ENCODE results near the gene CD74. TPM values are rescaled to one million over a fixed set of nuclear protein-coding genes. Genes with fewer than 3 reads are reported as not detected.
"Not testable (repeated sequence)": the region's sequence is repeated elsewhere in the genome, so short reads cannot be mapped to it uniquely, and the experiment has no call there.

The CD74 gene
- total RNA-seq, 1 donor from 2014 or later = 1,940 TPM

DNA sequence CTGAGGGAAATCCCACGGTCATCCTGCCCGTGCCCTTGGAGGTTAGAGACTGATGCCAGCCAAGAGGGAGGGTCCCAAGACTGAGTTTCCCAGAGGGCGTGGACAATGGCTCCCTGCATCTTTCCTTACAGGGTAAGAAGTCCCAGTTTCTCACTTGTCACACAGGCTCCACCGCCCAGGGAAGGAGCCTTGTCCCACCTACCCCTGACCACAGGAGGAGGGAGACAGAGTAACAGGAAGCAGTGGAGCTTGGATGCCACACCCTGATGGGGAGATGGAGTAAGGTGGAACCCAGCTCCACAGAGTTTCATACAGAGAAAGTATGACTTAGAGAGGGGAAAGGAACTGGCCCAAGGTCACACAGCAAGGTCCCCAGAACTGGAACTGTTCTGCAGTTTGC lies 9.4 kb upstream of the CD74 start:
- intact Hi-C loops (cut with DNase I) = no loop called here
- Histone ChIP-seq H3K4me1 (no peaks in the 10 kb centered on the region), H3K27me3 (no peaks in the 10 kb centered on the region), H3K9me3 (no peaks in the 10 kb centered on the region), H3K4me3 (no peak overlapping the region), H3K27ac (no peak overlapping the region), H3K36me3 (no peaks in the 10 kb centered on the region)
- DNase-seq (ENCODE audit: low spot score in 2 of 2) = no peak
- TF ChIP-seq, protein P1, sequence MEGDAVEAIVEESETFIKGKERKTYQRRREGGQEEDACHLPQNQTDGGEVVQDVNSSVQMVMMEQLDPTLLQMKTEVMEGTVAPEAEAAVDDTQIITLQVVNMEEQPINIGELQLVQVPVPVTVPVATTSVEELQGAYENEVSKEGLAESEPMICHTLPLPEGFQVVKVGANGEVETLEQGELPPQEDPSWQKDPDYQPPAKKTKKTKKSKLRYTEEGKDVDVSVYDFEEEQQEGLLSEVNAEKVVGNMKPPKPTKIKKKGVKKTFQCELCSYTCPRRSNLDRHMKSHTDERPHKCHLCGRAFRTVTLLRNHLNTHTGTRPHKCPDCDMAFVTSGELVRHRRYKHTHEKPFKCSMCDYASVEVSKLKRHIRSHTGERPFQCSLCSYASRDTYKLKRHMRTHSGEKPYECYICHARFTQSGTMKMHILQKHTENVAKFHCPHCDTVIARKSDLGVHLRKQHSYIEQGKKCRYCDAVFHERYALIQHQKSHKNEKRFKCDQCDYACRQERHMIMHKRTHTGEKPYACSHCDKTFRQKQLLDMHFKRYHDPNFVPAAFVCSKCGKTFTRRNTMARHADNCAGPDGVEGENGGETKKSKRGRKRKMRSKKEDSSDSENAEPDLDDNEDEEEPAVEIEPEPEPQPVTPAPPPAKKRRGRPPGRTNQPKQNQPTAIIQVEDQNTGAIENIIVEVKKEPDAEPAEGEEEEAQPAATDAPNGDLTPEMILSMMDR (IDR thresholded peaks at IDR 0.05) = no peak

DNA sequence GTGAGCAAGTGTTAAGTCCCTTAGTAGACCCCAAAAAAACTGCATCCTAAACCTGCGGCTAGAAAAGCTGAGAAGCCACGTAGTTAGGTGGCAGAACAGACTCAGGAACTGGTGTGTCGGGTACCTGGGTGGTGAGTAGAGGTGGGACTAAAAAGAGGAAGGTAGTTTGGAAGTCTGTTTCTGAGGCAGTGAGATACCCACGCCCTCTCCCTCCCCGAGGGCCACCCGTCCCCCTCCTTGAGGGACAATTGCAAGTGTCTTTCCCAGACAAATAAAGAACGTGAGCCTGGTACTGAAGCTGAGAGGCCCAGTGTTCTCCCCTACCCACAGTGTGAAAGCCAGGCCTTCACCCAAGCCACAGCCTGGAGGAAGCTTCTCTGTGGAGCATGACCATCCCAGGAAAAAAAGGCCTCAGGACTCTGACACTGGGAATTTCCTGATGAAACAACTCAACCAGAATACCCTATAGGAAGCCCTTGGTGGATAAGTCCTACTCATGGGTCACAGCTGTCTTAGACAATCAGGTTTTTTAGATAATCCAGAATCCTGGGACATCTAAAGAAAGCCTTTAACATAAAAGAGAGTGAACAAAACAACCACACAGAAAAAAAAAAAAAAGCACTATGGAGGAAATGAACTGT lies 7.0 kb upstream of the CD74 start:
- Histone ChIP-seq H3K9me3 (no peaks in the 10 kb centered on the region), H3K27ac (no peak overlapping the region), H3K4me3 (no peak overlapping the region), H3K27me3 (no peaks in the 10 kb centered on the region), H3K36me3 (no peaks in the 10 kb centered on the region), H3K4me1 (no peaks in the 10 kb centered on the region)
- no peak for DNase-seq (ENCODE audit: low spot score in 2 of 2)
- TF ChIP-seq, protein P1 (IDR thresholded peaks at IDR 0.05) = no peak
- intact Hi-C loops (cut with DNase I) = no loop called here

DNA sequence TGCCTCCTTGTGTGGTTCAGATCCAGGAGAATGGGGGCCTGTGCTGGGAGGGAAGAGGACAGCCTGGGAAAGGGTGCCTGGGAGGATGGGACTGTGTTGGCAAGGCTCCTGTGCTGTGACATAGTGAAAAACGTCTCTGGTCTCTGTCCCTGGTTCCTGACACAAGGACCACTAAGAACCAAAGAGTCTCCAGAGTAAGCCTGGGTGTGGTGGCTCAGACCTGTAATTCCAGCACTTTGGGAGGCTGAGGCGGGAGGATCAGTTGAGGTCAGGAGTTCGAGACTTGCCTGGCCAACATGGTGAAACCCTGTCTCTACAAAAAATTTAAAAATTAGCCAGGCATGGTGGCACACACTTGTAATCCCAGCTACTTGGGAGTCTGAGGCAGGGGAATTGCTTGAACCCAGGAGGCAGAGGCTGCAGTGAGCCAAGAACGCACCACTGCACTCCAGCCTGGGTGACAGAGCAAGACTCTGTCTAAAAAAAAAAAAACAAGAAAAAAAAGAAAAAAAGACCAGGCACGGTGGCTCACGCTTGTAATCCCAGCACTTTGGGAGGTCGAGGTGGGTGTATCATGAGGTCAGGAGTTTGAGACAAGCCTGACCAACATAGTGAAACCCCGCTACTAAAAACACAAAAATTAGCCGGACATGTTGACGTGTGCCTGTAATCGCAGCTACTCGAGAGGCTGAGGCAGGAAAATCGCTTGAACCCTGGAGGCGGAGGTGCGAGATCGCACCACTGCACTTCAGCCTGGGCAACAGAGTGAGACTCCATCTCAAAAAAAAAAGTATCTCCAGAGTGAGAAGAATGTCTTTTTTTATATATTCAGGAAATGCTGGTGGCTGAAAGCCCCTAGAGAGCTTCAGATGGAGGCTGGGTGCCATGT lies 1.4 kb upstream of the CD74 start:
- not testable (repeated sequence) for H3K36me3 ChIP-seq; DNase-seq (ENCODE audit: low spot score in 2 of 2); H3K27me3 ChIP-seq; H3K4me3 ChIP-seq; H3K9me3 ChIP-seq
- intact Hi-C loops (cut with DNase I) = loop anchor here (5.0 kb wide), 1 partner anchor 57 kb away; the partner anchor contains the start of gene TCOF1
- Histone ChIP-seq H3K4me1 (peaks cover 3 to 11% of the 10 kb centered on the region in 2 donors), H3K27ac (peak overlapping the region; percentile 81 to 86)

DNA sequence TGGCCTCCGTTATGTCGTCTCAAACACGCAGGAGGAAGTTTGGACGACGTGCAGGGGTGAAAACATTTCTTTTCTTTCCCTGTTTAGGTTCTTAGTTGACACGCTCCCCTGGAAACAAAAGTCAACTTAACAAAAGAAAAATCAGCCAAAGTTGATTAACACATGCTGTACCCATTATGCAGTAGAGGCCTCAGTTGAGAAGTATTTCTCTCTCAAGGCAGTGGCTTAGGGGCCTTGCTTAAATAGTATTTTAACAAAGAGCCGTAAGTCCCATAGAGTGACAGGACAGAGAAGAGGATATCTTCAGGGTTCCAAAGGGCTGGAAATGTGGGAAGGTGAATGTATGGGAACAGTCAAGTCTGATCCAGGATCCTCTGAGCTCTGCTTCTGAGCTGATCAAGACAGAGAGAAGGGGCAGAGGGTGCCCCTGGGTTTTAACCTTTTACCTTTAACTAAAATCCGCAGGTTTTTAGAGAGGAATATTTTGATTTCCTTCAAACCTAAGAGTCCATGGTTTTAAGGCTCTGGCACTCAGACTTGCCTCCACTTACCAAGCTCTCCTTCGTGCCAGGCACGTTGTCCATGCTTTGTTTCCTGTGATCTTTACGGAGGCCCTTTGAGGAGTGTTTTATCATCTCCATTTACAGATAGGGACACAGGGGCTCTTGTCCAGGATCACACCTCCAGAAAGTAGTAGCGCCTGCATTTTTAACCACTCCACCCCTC lies 629 bp upstream of the CD74 start:
- Histone ChIP-seq H3K4me1 (peaks cover 3 to 11% of the 10 kb centered on the region in 2 donors), H3K27ac (peak overlapping the region; percentile 81 to 86), H3K4me3 (peak overlapping the region; percentile 55 to 64), H3K36me3 (no peaks in the 10 kb centered on the region), H3K27me3 (no peaks in the 10 kb centered on the region), H3K9me3 (no peaks in the 10 kb centered on the region)
- intact Hi-C loops (cut with DNase I) = loop anchor here (5.0 kb wide), 1 partner anchor 56 kb away; the partner anchor contains the start of gene TCOF1
- DNase-seq (ENCODE audit: low spot score in 2 of 2) = no peak
- TF ChIP-seq, protein P1 (IDR thresholded peaks at IDR 0.05) = no peak

DNA sequence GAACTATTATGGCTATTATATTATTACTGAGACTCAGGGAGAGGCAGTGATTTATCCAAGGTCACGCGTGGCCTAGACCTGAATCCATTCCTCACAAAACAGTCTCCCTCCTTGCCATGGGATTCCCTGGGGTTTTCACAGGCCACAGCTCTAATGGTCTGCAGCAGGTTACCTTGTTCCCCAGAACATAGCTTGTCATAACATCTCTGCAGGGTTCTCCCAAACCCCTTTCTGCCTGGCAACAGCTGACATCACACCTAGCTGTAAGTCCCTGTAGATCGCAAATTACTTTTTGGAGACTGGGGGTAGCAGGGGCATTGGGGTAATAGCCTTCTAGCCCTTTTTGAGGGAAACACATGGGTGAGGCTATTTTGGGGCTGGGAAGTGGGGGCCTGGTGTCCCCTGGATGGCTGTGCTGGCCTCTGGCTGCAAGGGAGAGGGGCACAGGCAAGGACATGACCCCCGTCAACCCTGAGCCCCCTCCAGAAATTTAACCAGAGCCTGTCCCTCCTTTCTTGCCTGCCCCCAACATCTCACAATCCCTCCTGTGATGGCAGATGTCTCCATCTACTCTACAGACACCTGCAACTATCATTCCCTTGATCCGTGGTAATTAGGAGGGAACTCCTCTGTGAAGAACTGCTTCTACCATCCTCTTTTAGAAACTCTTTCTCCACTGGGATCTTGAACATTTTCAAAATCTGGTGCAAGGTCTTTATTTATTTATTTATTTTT lies 1.3 kb downstream of the CD74 start:
- Histone ChIP-seq H3K27ac (peak overlapping the region; percentile 81 to 86), H3K9me3 (no peaks in the 10 kb centered on the region), H3K27me3 (no peaks in the 10 kb centered on the region), H3K4me1 (peaks cover 3 to 11% of the 10 kb centered on the region in 2 donors), H3K36me3 (no peaks in the 10 kb centered on the region), H3K4me3 (peak overlapping the region; percentile 55 to 64)
- TF ChIP-seq, protein P1 (IDR thresholded peaks at IDR 0.05) = no peak
- no peak for DNase-seq (ENCODE audit: low spot score in 2 of 2)
- intact Hi-C loops (cut with DNase I) = loop anchor here (5.0 kb wide), 1 partner anchor 54 kb away; the partner anchor contains the start of gene TCOF1

All from ascending aorta (tissue), 2 donors.